Measurements from ENCODE around the gene DBF4B. TPM values are rescaled to one million over a fixed set of nuclear protein-coding genes. Genes with fewer than 3 reads are reported as not detected.

The DBF4B gene
- total and polyA plus RNA-seq, 12 donors: 1.9 to 10.5 (median 4.7) TPM

DNA sequence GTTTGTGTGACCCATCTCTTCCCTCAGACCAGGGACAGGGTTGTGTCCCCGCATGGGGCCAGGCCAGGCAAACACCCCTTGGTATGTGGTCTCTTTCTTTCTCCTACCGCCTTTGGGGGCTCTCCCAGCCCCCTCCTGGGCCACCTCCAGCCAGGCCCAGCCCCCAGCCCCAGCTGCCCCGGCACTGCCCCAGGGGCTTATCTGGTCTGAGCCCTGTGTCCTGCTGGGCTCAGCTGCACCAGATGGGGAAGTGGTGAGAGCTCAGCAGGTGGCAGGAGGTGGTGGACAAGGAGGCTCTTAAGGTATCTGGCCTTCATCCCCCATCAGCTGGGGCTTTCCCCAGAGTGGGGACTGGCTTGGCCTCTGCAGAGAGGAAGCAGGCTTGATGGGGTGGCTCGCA is 59.0 kb downstream of the DBF4B start:
- Histone ChIP-seq H3K9me3 (replicated peaks in 1 of 3) (no peaks in the 10 kb centered on the region), H3K4me3 (no peak overlapping the region), H3K27me3 (peaks cover 3% of the 10 kb centered on the region), H3K4me1 (replicated peaks in 1 of 2) (no peaks in the 10 kb centered on the region), H3K27ac (no peak overlapping the region), H3K36me3 (replicated peaks in 1 of 2) (no peaks in the 10 kb centered on the region)
- TF ChIP-seq CTCF (IDR thresholded peaks at IDR 0.05) (no peak), POLR2A (IDR thresholded peaks at IDR 0.05) (no peak)
- no peak for DNase-seq
- 65 to 83% (median 71%) methylated on average over 1 to 4 of the region's 4 CpGs for WGBS, 4 donors
- intact Hi-C loops (cut with DNase I): no loop called here

- H3K27ac ChIP-seq: no peak overlapping the region
- H3K4me1 ChIP-seq (replicated peaks in 1 of 2): no peaks in the 10 kb centered on the region
- H3K27me3 ChIP-seq: peaks cover 8% of the 10 kb centered on the region
- no peaks in the 10 kb centered on the region for H3K9me3 ChIP-seq (replicated peaks in 1 of 3)
- no peak for DNase-seq
- TF ChIP-seq POLR2A (IDR thresholded peaks at IDR 0.05) (no peak), CTCF (IDR thresholded peaks at IDR 0.05) (no peak)
- no peak overlapping the region for H3K4me3 ChIP-seq
- WGBS, 4 donors: 66 to 83% (median 78%) methylated on average over 6 to 11 of the region's 11 CpGs
- no peaks in the 10 kb centered on the region for H3K36me3 ChIP-seq (replicated peaks in 1 of 2)
- intact Hi-C loops (cut with DNase I): no loop called here
Measured at GRCh38 chr17:44768505-44769142, 60.2 kb downstream of the DBF4B start.

DNA sequence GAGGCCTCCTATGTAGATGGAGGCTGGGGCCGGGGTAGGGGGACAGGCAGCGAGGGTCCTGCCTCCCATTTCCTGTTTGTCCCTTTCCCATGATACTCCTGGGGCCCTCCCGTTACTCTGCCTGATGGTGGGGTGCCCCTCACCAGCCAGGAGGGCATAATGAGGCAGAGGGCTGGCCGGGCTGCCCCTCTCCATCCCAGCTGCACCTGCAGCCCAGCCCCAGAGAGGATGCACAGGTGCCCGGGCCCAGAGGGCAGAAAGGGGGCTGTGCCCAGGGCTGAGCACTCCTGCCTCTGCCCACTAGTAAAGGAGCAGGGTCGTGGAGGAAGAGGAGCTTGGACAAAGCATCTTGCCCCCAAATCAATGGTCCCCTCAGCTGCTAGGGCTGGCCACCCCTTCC is 60.8 kb downstream of the DBF4B start:
- Histone ChIP-seq H3K9me3 (replicated peaks in 1 of 3) (no peaks in the 10 kb centered on the region), H3K27ac (no peak overlapping the region), H3K4me3 (no peak overlapping the region), H3K27me3 (peaks cover 8% of the 10 kb centered on the region), H3K4me1 (replicated peaks in 1 of 2) (no peaks in the 10 kb centered on the region), H3K36me3 (replicated peaks in 1 of 2) (no peaks in the 10 kb centered on the region)
- intact Hi-C loops (cut with DNase I): no loop called here
- 62 to 71% (median 65%) methylated on average over 5 to 6 of the region's 6 CpGs for WGBS, 4 donors
- TF ChIP-seq POLR2A (IDR thresholded peaks at IDR 0.05) (no peak), CTCF (IDR thresholded peaks at IDR 0.05) (no peak)
- DNase-seq: no peak

- no peak overlapping the region for H3K27ac ChIP-seq
- no peaks in the 10 kb centered on the region for H3K4me1 ChIP-seq (replicated peaks in 1 of 2)
- no peak for TF ChIP-seq POLR2A (IDR thresholded peaks at IDR 0.05)
- no peak for TF ChIP-seq CTCF (IDR thresholded peaks at IDR 0.05)
- 68 to 79% (median 73%) methylated on average over 9 to 15 of the region's 15 CpGs; no CpG with 5 or more reads in 1 of the 4 donors for WGBS, 4 donors
- peaks cover 8% of the 10 kb centered on the region for H3K27me3 ChIP-seq
- H3K36me3 ChIP-seq (replicated peaks in 1 of 2): no peaks in the 10 kb centered on the region
- intact Hi-C loops (cut with DNase I): loop anchor here in 1 of 2 donors (10.0 kb wide), 2 partner anchors 245 to 365 kb away; partner anchors contain the start of genes ACBD4 and PLCD3
- DNase-seq: no peak
- no peak overlapping the region for H3K4me3 ChIP-seq
- no peaks in the 10 kb centered on the region for H3K9me3 ChIP-seq (replicated peaks in 1 of 3)
Measured at GRCh38 chr17:44769647-44770084, 61.2 kb downstream of the DBF4B start.
